GM21723 (cell line): ENCODE results near the gene SH3PXD2A.

Source experiments
- ATAC-seq: cut with Tn5 transposase; IDR thresholded peaks from one replicate; pipeline ENCODE4 v1.9.1; 2021; ENCODE audit warnings: mild to moderate bottlenecking, moderate library complexity; ENCODE audit not compliant: unreplicated experiment

The SH3PXD2A gene

GRCh38 chr10:103876155-103876554 is 20.8 kb upstream of the SH3PXD2A start:
- ATAC-seq = no peak

GRCh38 chr10:103874730-103875129 is 19.4 kb upstream of the SH3PXD2A start:
- ATAC-seq = no peak

GRCh38 chr10:103872137-103872931 is 17.0 kb upstream of the SH3PXD2A start:
- ATAC-seq = no peak

GRCh38 chr10:103871006-103871405 is 15.6 kb upstream of the SH3PXD2A start:
- ATAC-seq = no peak

GRCh38 chr10:103870516-103870915 is 15.1 kb upstream of the SH3PXD2A start:
- no peak for ATAC-seq

- no peak for ATAC-seq
Observed at GRCh38 chr10:103869336-103869735, 14.0 kb upstream of the SH3PXD2A start.

GRCh38 chr10:103868200-103868599 is 12.8 kb upstream of the SH3PXD2A start:
- no peak for ATAC-seq

- ATAC-seq = no peak
Observed at GRCh38 chr10:103861505-103861904, 6.1 kb upstream of the SH3PXD2A start.

- peak; percentile 73 for ATAC-seq
Observed at GRCh38 chr10:103859161-103860086, 4.0 kb upstream of the SH3PXD2A start.

GRCh38 chr10:103858360-103858759 is 3.0 kb upstream of the SH3PXD2A start:
- ATAC-seq = no peak

- no peak for ATAC-seq
Observed at GRCh38 chr10:103856797-103857170, 1.4 kb upstream of the SH3PXD2A start.

GRCh38 chr10:103855852-103856796 is 748 bp upstream of the SH3PXD2A start:
- ATAC-seq = no peak

- ATAC-seq = no peak
Observed at GRCh38 chr10:103854686-103855391, 537 bp downstream of the SH3PXD2A start.

GRCh38 chr10:103854265-103854685 is 1.1 kb downstream of the SH3PXD2A start:
- no peak for ATAC-seq

GRCh38 chr10:103853428-103854264 is 1.7 kb downstream of the SH3PXD2A start:
- no peak for ATAC-seq

GRCh38 chr10:103852856-103853255 is 2.5 kb downstream of the SH3PXD2A start:
- no peak for ATAC-seq

GRCh38 chr10:103852189-103852711 is 3.1 kb downstream of the SH3PXD2A start:
- ATAC-seq = no peak

GRCh38 chr10:103851261-103851660 is 4.1 kb downstream of the SH3PXD2A start:
- no peak for ATAC-seq

GRCh38 chr10:103850572-103850895 is 4.8 kb downstream of the SH3PXD2A start:
- ATAC-seq = no peak
